ENCODE measurements around the gene PSMD14. TPM values are rescaled to one million over a fixed set of nuclear protein-coding genes. Genes with fewer than 3 reads are reported as not detected.
"Not testable (repeated sequence)": the region's sequence is repeated elsewhere in the genome, so short reads cannot be mapped to it uniquely, and the experiment has no call there.

The PSMD14 gene
- total RNA-seq, 2 experiments from 2014 or later, result 17.1 to 22.1 TPM

- ChIA-PET POLR2A (interaction anchor here (1.0 kb wide), 2 partner anchors 35 to 55 kb away, joined by 3 read pairs; partner anchors contain the start of gene PSMD14), CTCF (interaction anchor here (1.3 to 2.5 kb wide), 3 partner anchors 13 to 50 kb away, joined by 3 to 15 read pairs (median 3); no protein-coding TSS in a partner anchor)
- H3K36me3 Mint-ChIP-seq (ENCODE audit: low read depth), result no peaks in the 10 kb centered on the region
- Histone ChIP-seq H3K36me3 (ENCODE audit: insufficient read depth, low read length) (no peaks in the 10 kb centered on the region), H3K4me1 (ENCODE audit: insufficient read depth, low read length) (no peaks in the 10 kb centered on the region), H3K9me3 (ENCODE audit: control insufficient read depth in 1 of 2, insufficient read depth in 1 of 2, low read length in 2 of 2) (no peaks in the 10 kb centered on the region), H3K4me3 (ENCODE audit: low read length) (no peak overlapping the region), H3K27me3 (ENCODE audit: control insufficient read depth in 1 of 2, insufficient read depth in 2 of 2, low read length in 2 of 2) (no peaks in the 10 kb centered on the region), H3K27ac (ENCODE audit: low read depth in 1 of 2, low read length in 2 of 2) (no peak overlapping the region)
- TF ChIP-seq, protein P1, sequence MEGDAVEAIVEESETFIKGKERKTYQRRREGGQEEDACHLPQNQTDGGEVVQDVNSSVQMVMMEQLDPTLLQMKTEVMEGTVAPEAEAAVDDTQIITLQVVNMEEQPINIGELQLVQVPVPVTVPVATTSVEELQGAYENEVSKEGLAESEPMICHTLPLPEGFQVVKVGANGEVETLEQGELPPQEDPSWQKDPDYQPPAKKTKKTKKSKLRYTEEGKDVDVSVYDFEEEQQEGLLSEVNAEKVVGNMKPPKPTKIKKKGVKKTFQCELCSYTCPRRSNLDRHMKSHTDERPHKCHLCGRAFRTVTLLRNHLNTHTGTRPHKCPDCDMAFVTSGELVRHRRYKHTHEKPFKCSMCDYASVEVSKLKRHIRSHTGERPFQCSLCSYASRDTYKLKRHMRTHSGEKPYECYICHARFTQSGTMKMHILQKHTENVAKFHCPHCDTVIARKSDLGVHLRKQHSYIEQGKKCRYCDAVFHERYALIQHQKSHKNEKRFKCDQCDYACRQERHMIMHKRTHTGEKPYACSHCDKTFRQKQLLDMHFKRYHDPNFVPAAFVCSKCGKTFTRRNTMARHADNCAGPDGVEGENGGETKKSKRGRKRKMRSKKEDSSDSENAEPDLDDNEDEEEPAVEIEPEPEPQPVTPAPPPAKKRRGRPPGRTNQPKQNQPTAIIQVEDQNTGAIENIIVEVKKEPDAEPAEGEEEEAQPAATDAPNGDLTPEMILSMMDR (IDR thresholded peaks at IDR 0.05), result peak; percentile 92
- no peak overlapping the region for H3K27ac Mint-ChIP-seq
- H3K27me3 Mint-ChIP-seq, result peaks cover 9% of the 10 kb centered on the region
- intact Hi-C loops (cut with DNase I, micrococcal nuclease), result loop anchor here (1.0 kb wide), 1 partner anchor 50 kb away; no protein-coding TSS in a partner anchor
- no peak overlapping the region for H3K4me3 Mint-ChIP-seq
- DNase-seq (peak in 4 of 14 experiments; percentile 50 to 81 (median 72)), ATAC-seq (ENCODE audit: poor library complexity) (peak; percentile 64)
- no peaks in the 10 kb centered on the region for H3K4me1 Mint-ChIP-seq (ENCODE audit: low read depth)
- H3K9me3 Mint-ChIP-seq, result no peaks in the 10 kb centered on the region
These were observed 35.0 kb upstream of the PSMD14 start for GRCh38 chr2:161273038-161273760.

GRCh38 chr2:161278564-161279229 lies 29.5 kb upstream of the PSMD14 start:
- H3K9me3 ChIP-seq (ENCODE audit: control insufficient read depth in 1 of 2, insufficient read depth in 1 of 2, low read length in 2 of 2), result peaks cover 3 to 16% of the 10 kb centered on the region in 2 experiments
- H3K36me3 Mint-ChIP-seq (ENCODE audit: low read depth); H3K27ac ChIP-seq (ENCODE audit: low read depth in 1 of 2, low read length in 2 of 2); H3K4me3 ChIP-seq (ENCODE audit: low read length); POLR2A ChIA-PET; H3K4me1 ChIP-seq (ENCODE audit: insufficient read depth, low read length); H3K9me3 Mint-ChIP-seq; H3K4me3 Mint-ChIP-seq; H3K27me3 ChIP-seq (ENCODE audit: control insufficient read depth in 1 of 2, insufficient read depth in 2 of 2, low read length in 2 of 2); intact Hi-C loops (cut with DNase I, micrococcal nuclease); H3K36me3 ChIP-seq (ENCODE audit: insufficient read depth, low read length); H3K27ac Mint-ChIP-seq; H3K27me3 Mint-ChIP-seq; ATAC-seq (ENCODE audit: poor library complexity); H3K4me1 Mint-ChIP-seq (ENCODE audit: low read depth): not testable (repeated sequence)
- DNase-seq, result peak in 5 of 14 experiments; percentile 1 to 42 (median 26)
- CTCF ChIA-PET, result interaction anchor here (1.7 kb wide), 1 partner anchor 11 kb away, joined by 3 read pairs; no protein-coding TSS in a partner anchor

GRCh38 chr2:161279230-161279815 lies 28.9 kb upstream of the PSMD14 start:
- DNase-seq; H3K27ac Mint-ChIP-seq; H3K9me3 Mint-ChIP-seq; H3K4me3 ChIP-seq (ENCODE audit: low read length); H3K4me3 Mint-ChIP-seq; H3K4me1 ChIP-seq (ENCODE audit: insufficient read depth, low read length); H3K4me1 Mint-ChIP-seq (ENCODE audit: low read depth); H3K27me3 ChIP-seq (ENCODE audit: control insufficient read depth in 1 of 2, insufficient read depth in 2 of 2, low read length in 2 of 2); ATAC-seq (ENCODE audit: poor library complexity); H3K27ac ChIP-seq (ENCODE audit: low read depth in 1 of 2, low read length in 2 of 2); intact Hi-C loops (cut with DNase I, micrococcal nuclease); H3K36me3 ChIP-seq (ENCODE audit: insufficient read depth, low read length); CTCF ChIA-PET; POLR2A ChIA-PET; H3K36me3 Mint-ChIP-seq (ENCODE audit: low read depth): not testable (repeated sequence)
- peaks cover 3 to 16% of the 10 kb centered on the region in 2 experiments for H3K9me3 ChIP-seq (ENCODE audit: control insufficient read depth in 1 of 2, insufficient read depth in 1 of 2, low read length in 2 of 2)
- peaks cover 11% of the 10 kb centered on the region for H3K27me3 Mint-ChIP-seq

DNA sequence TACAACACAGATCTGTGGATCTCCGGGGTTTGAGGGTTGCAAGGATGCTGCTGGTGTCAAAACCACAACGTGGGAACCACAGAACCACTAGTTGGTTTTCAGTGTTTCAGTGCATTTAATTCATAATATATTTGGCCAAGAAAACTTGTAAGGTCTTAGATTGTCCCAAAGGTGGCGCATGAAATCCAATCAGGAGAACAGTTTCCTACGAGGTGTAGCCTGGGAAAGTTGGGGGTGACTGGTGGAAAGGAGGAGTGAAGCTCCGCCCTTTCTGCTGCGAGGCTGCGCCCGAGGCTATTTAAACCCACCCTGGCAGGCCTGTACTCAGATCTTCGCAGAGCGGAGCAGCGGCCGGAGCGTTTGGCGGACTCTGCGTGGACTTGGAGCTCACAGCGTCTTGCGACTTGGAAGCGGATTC lies 27.3 kb upstream of the PSMD14 start:
- H3K27ac Mint-ChIP-seq; intact Hi-C loops (cut with DNase I, micrococcal nuclease): not testable (repeated sequence)

GRCh38 chr2:161281615-161282310 lies 26.5 kb upstream of the PSMD14 start:
- H3K36me3 ChIP-seq (ENCODE audit: insufficient read depth, low read length); POLR2A ChIA-PET; H3K4me3 Mint-ChIP-seq; CTCF ChIA-PET; intact Hi-C loops (cut with DNase I, micrococcal nuclease); H3K27ac Mint-ChIP-seq; H3K4me1 ChIP-seq (ENCODE audit: insufficient read depth, low read length); H3K9me3 Mint-ChIP-seq; H3K27me3 ChIP-seq (ENCODE audit: control insufficient read depth in 1 of 2, insufficient read depth in 2 of 2, low read length in 2 of 2); H3K4me1 Mint-ChIP-seq (ENCODE audit: low read depth); H3K36me3 Mint-ChIP-seq (ENCODE audit: low read depth); H3K27ac ChIP-seq (ENCODE audit: low read depth in 1 of 2, low read length in 2 of 2); DNase-seq; ATAC-seq (ENCODE audit: poor library complexity); H3K4me3 ChIP-seq (ENCODE audit: low read length): not testable (repeated sequence)
- H3K9me3 ChIP-seq (ENCODE audit: control insufficient read depth in 1 of 2, insufficient read depth in 1 of 2, low read length in 2 of 2), result peaks cover 3 to 16% of the 10 kb centered on the region in 2 experiments
- peaks cover 22% of the 10 kb centered on the region for H3K27me3 Mint-ChIP-seq

More for the DNA sequence above, 27.3 kb upstream of the PSMD14 start:
- H3K36me3 Mint-ChIP-seq (ENCODE audit: low read depth); H3K4me1 Mint-ChIP-seq (ENCODE audit: low read depth); H3K27ac ChIP-seq (ENCODE audit: low read depth in 1 of 2, low read length in 2 of 2); POLR2A ChIA-PET; CTCF ChIA-PET; H3K9me3 Mint-ChIP-seq; H3K36me3 ChIP-seq (ENCODE audit: insufficient read depth, low read length); H3K4me3 Mint-ChIP-seq; H3K4me3 ChIP-seq (ENCODE audit: low read length); H3K27me3 ChIP-seq (ENCODE audit: control insufficient read depth in 1 of 2, insufficient read depth in 2 of 2, low read length in 2 of 2); ATAC-seq (ENCODE audit: poor library complexity); H3K4me1 ChIP-seq (ENCODE audit: insufficient read depth, low read length): not testable (repeated sequence)
- peaks cover 19% of the 10 kb centered on the region for H3K27me3 Mint-ChIP-seq
- DNase-seq, result peak in 11 of 14 experiments; percentile 6 to 72 (median 30)
- H3K9me3 ChIP-seq (ENCODE audit: control insufficient read depth in 1 of 2, insufficient read depth in 1 of 2, low read length in 2 of 2), result peaks cover 3 to 16% of the 10 kb centered on the region in 2 experiments

DNA sequence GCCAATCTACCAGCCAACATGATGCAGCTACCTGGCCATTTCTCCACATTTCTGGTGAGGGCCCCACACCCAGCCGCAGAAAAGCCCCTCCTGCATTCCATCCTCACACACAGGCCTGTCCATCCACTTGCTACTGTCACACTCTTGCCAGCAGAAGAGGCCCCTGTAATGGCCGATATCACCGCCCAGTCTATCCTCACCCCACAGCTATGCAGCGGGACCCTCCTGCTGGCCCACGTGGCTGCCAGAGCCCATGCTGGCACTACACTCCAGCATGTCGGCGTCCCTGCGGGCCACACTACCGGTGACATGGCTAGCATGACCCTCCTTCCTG lies 25.9 kb upstream of the PSMD14 start:
- H3K4me3 ChIP-seq (ENCODE audit: low read length); POLR2A ChIA-PET; H3K4me1 Mint-ChIP-seq (ENCODE audit: low read depth); H3K9me3 Mint-ChIP-seq; H3K27ac Mint-ChIP-seq; H3K4me1 ChIP-seq (ENCODE audit: insufficient read depth, low read length); H3K4me3 Mint-ChIP-seq; CTCF ChIA-PET; H3K36me3 ChIP-seq (ENCODE audit: insufficient read depth, low read length); H3K27ac ChIP-seq (ENCODE audit: low read depth in 1 of 2, low read length in 2 of 2); ATAC-seq (ENCODE audit: poor library complexity); H3K27me3 ChIP-seq (ENCODE audit: control insufficient read depth in 1 of 2, insufficient read depth in 2 of 2, low read length in 2 of 2); H3K36me3 Mint-ChIP-seq (ENCODE audit: low read depth); intact Hi-C loops (cut with DNase I, micrococcal nuclease): not testable (repeated sequence)
- H3K9me3 ChIP-seq (ENCODE audit: control insufficient read depth in 1 of 2, insufficient read depth in 1 of 2, low read length in 2 of 2), result peaks cover 3 to 16% of the 10 kb centered on the region in 2 experiments
- peaks cover 24% of the 10 kb centered on the region for H3K27me3 Mint-ChIP-seq
- DNase-seq, result peak in 1 of 14 experiments; percentile 13

Measured in CD4-positive, alpha-beta T cell (primary cell).